Osteoblast (primary cell): ENCODE data around the gene PMPCA. TPM values are rescaled to one million over a fixed set of nuclear protein-coding genes. Genes with fewer than 3 reads are reported as not detected.

Source experiments
- DNase-seq: peaks from one replicate; pipeline ENCODE4 v3.0.0; 2011; ENCODE audit warnings: low spot score, mixed read lengths; ENCODE audit not compliant: insufficient read length; ENCODE audit errors: missing footprints
- H2AFZ ChIP-seq: 2 replicates; pipeline ENCODE4 v1.6.0; 2011; ENCODE audit warnings: mild to moderate bottlenecking, low read length
- H3K27ac ChIP-seq: 2 replicates; pipeline ENCODE4 v1.5.1; 2011; ENCODE audit warnings: mild to moderate bottlenecking, low read depth, low read length, moderate library complexity
- H3K27me3 ChIP-seq: 2 replicates; pipeline ENCODE4 v1.6.0; 2012; ENCODE audit warnings: mild to moderate bottlenecking, control low read depth, inconsistent platforms, low read length, moderate library complexity; ENCODE audit not compliant: insufficient read depth
- H3K36me3 ChIP-seq: 2 replicates; pipeline ENCODE4 v1.5.1; 2011; ENCODE audit warnings: mild to moderate bottlenecking, low read length, control low read depth, moderate library complexity; ENCODE audit not compliant: insufficient read depth
- H3K4me1 ChIP-seq: 2 replicates; pipeline ENCODE4 v1.5.1; 2011; ENCODE audit warnings: mild to moderate bottlenecking, low read length, control low read depth, moderate library complexity; ENCODE audit not compliant: insufficient read depth
- H3K4me2 ChIP-seq: 2 replicates; pipeline ENCODE4 v1.6.0; 2011; ENCODE audit warnings: mild to moderate bottlenecking, low read length; ENCODE audit not compliant: insufficient read depth
- H3K4me3 ChIP-seq: fragments of 200-600 bp; sonication (generic); 3 replicates; pipeline ENCODE4 v1.5.1; 2012; ENCODE audit warnings: mild to moderate bottlenecking, low read length, inconsistent platforms; ENCODE audit not compliant: insufficient read depth
- H3K79me2 ChIP-seq: 2 replicates; pipeline ENCODE4 v1.6.0; 2012; ENCODE audit warnings: mild to moderate bottlenecking, low read length, control low read depth, inconsistent platforms; ENCODE audit not compliant: insufficient read depth
- H3K9me3 ChIP-seq: 2 replicates; pipeline ENCODE4 v1.5.1; 2011; ENCODE audit warnings: low read depth, low read length, control low read depth
- H4K20me1 ChIP-seq: 2 replicates; pipeline ENCODE4 v1.6.0; 2012; ENCODE audit warnings: mild to moderate bottlenecking, low read length, control low read depth; ENCODE audit not compliant: insufficient read depth
- CTCF ChIP-seq: IDR thresholded peaks from 2 replicates; pipeline ENCODE4 v1.5.1; 2011; ENCODE audit warnings: mild to moderate bottlenecking, low read depth, low read length, moderate library complexity; ENCODE audit errors: extremely low read depth
- total RNA-seq: library from RNA; depleted of rRNA; stranded (reverse); fragments of >200 nt; gene quantifications from 2 replicates; pipeline ENCODE4 v1.2.3, GENCODE V29; 2012

Gene PMPCA
- total RNA-seq, 1 donor, result 39.1 TPM

- peaks cover 12% of the 10 kb centered on the region for H3K79me2 ChIP-seq
- no peaks in the 10 kb centered on the region for H3K9me3 ChIP-seq
- no peaks in the 10 kb centered on the region for H3K27me3 ChIP-seq
- no peak overlapping the region for H3K4me2 ChIP-seq
- no peak overlapping the region for H3K27ac ChIP-seq
- no peak for DNase-seq
- no peak for TF ChIP-seq CTCF
- no peaks in the 10 kb centered on the region for H3K4me1 ChIP-seq
- no peak overlapping the region for H2AFZ ChIP-seq
- H3K4me3 ChIP-seq, result no peak overlapping the region
- H4K20me1 ChIP-seq, result no peaks in the 10 kb centered on the region
- peaks cover 85% of the 10 kb centered on the region for H3K36me3 ChIP-seq
Measured at GRCh38 chr9:136455043-136456002, 44.9 kb downstream of the PMPCA start.

- H3K4me2 ChIP-seq, result no peak overlapping the region
- no peaks in the 10 kb centered on the region for H3K27me3 ChIP-seq
- no peaks in the 10 kb centered on the region for H3K4me1 ChIP-seq
- H3K9me3 ChIP-seq, result no peaks in the 10 kb centered on the region
- no peak overlapping the region for H3K27ac ChIP-seq
- no peaks in the 10 kb centered on the region for H4K20me1 ChIP-seq
- H3K36me3 ChIP-seq, result peaks cover 85% of the 10 kb centered on the region
- H3K79me2 ChIP-seq, result peaks cover 8% of the 10 kb centered on the region
- no peak overlapping the region for H3K4me3 ChIP-seq
- H2AFZ ChIP-seq, result no peak overlapping the region
- DNase-seq, result no peak
- TF ChIP-seq CTCF, result no peak
Measured at GRCh38 chr9:136456258-136456657, 45.8 kb downstream of the PMPCA start.

DNA sequence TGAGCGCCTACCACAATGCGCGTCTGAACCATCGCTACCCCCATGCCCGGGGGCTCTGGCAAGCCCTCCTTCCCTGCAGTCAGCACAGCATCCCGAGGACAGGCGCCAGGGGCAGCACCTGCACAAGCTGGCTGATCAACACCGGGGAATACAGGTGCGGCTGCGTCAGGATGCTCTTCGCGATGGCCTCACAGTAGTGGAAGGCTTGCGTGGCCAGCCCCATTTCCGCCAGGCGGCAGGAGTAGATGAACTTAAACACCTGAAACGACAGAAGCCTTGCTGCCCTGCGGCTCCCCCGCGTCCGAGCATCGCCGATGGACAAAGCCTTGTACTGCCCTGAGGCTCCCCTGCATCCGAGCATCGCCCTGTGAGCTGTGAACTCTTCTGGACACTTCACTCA lies 46.9 kb downstream of the PMPCA start:
- no peak for TF ChIP-seq CTCF
- H3K27ac ChIP-seq, result no peak overlapping the region
- H3K36me3 ChIP-seq, result peaks cover 86% of the 10 kb centered on the region
- no peak overlapping the region for H3K4me3 ChIP-seq
- H2AFZ ChIP-seq, result no peak overlapping the region
- H3K79me2 ChIP-seq, result peaks cover 11% of the 10 kb centered on the region
- H3K4me2 ChIP-seq, result no peak overlapping the region
- no peaks in the 10 kb centered on the region for H3K4me1 ChIP-seq
- DNase-seq, result no peak
- H3K9me3 ChIP-seq, result no peaks in the 10 kb centered on the region
- H4K20me1 ChIP-seq, result peaks cover under 1% of the 10 kb centered on the region
- no peaks in the 10 kb centered on the region for H3K27me3 ChIP-seq

- H3K36me3 ChIP-seq, result peaks cover 90% of the 10 kb centered on the region
- H2AFZ ChIP-seq, result no peak overlapping the region
- peaks cover 13% of the 10 kb centered on the region for H4K20me1 ChIP-seq
- DNase-seq, result no peak
- no peak overlapping the region for H3K4me2 ChIP-seq
- no peaks in the 10 kb centered on the region for H3K4me1 ChIP-seq
- H3K4me3 ChIP-seq, result no peak overlapping the region
- H3K27ac ChIP-seq, result no peak overlapping the region
- no peak for TF ChIP-seq CTCF
- no peaks in the 10 kb centered on the region for H3K9me3 ChIP-seq
- H3K27me3 ChIP-seq, result no peaks in the 10 kb centered on the region
- H3K79me2 ChIP-seq, result peaks cover 20% of the 10 kb centered on the region
Measured at GRCh38 chr9:136459425-136459824, 49.0 kb downstream of the PMPCA start.
